ENCODE measurements around the gene TMEM39A. TPM values are rescaled to one million over a fixed set of nuclear protein-coding genes. Genes with fewer than 3 reads are reported as not detected.

TMEM39A gene
- total and polyA plus RNA-seq, 7 donors: 6.0 to 15.6 (median 11.0) TPM

GRCh38 chr3:119418641-119419040 is 44.8 kb downstream of the TMEM39A start:
- DNase-seq: no peak
- intact Hi-C loops (cut with DNase I): no loop called here
- ATAC-seq: no peak
- no peaks in the 10 kb centered on the region for H3K27me3 ChIP-seq (ENCODE audit: insufficient read depth in 3 of 3, low read length in 2 of 3)
- peaks cover 2 to 27% of the 10 kb centered on the region in 2 donors for H3K36me3 ChIP-seq (ENCODE audit: insufficient read depth in 1 of 2, low read depth in 1 of 2)
- H3K4me3 ChIP-seq: no peak overlapping the region
- TF ChIP-seq CTCF (IDR thresholded peaks at IDR 0.05): no peak
- H3K4me1 ChIP-seq: no peaks in the 10 kb centered on the region
- H3K9me3 ChIP-seq: no peaks in the 10 kb centered on the region
- H3K27ac ChIP-seq: no peak overlapping the region

- no peak for DNase-seq
- no peak for ATAC-seq
- no peak overlapping the region for H3K4me3 ChIP-seq
- no peaks in the 10 kb centered on the region for H3K27me3 ChIP-seq (ENCODE audit: insufficient read depth in 3 of 3, low read length in 2 of 3)
- no peaks in the 10 kb centered on the region for H3K9me3 ChIP-seq
- intact Hi-C loops (cut with DNase I): no loop called here
- TF ChIP-seq CTCF (IDR thresholded peaks at IDR 0.05): no peak
- WGBS, 3 donors: 94% methylated on average over 8 of the region's 8 CpGs
- H3K27ac ChIP-seq: no peak overlapping the region
- peaks cover 2 to 27% of the 10 kb centered on the region in 2 donors for H3K36me3 ChIP-seq (ENCODE audit: insufficient read depth in 1 of 2, low read depth in 1 of 2)
- no peaks in the 10 kb centered on the region for H3K4me1 ChIP-seq
Measured at GRCh38 chr3:119417771-119418512, 45.5 kb downstream of the TMEM39A start.

GRCh38 chr3:119416873-119417272 is 46.5 kb downstream of the TMEM39A start:
- H3K9me3 ChIP-seq: no peaks in the 10 kb centered on the region
- 82 to 94% (median 84%) methylated on average over 1 of the region's 1 CpG for WGBS, 3 donors
- intact Hi-C loops (cut with DNase I): no loop called here
- DNase-seq (no peak), ATAC-seq (no peak)
- no peaks in the 10 kb centered on the region for H3K27me3 ChIP-seq (ENCODE audit: insufficient read depth in 3 of 3, low read length in 2 of 3)
- H3K27ac ChIP-seq: no peak overlapping the region
- H3K4me3 ChIP-seq: no peak overlapping the region
- no peaks in the 10 kb centered on the region for H3K4me1 ChIP-seq
- TF ChIP-seq CTCF (IDR thresholded peaks at IDR 0.05): no peak
- H3K36me3 ChIP-seq (ENCODE audit: insufficient read depth in 1 of 2, low read depth in 1 of 2): peaks cover 2 to 27% of the 10 kb centered on the region in 2 donors

- Histone ChIP-seq H3K4me1 (no peaks in the 10 kb centered on the region), H3K9me3 (no peaks in the 10 kb centered on the region), H3K36me3 (ENCODE audit: insufficient read depth in 1 of 2, low read depth in 1 of 2) (peaks cover 2 to 45% of the 10 kb centered on the region in 2 donors), H3K27ac (no peak overlapping the region), H3K4me3 (no peak overlapping the region), H3K27me3 (ENCODE audit: insufficient read depth in 3 of 3, low read length in 2 of 3) (no peaks in the 10 kb centered on the region)
- DNase-seq: no peak
- 72 to 77% (median 76%) methylated on average over 7 of the region's 7 CpGs for WGBS, 3 donors
- no peak for TF ChIP-seq CTCF (IDR thresholded peaks at IDR 0.05)
- intact Hi-C loops (cut with DNase I): no loop called here
- ATAC-seq: no peak
Measured at GRCh38 chr3:119413603-119414280, 49.7 kb downstream of the TMEM39A start.

Data from psoas muscle (tissue), 8 donors.